Parietal lobe (tissue), 2 donors: ENCODE data around the gene CELF3. TPM values are rescaled to one million over a fixed set of nuclear protein-coding genes. Genes with fewer than 3 reads are reported as not detected.

Source experiments
- small RNA-seq: library from RNA; depleted of rRNA; stranded (forward); fragments of <200 nt; gene quantifications from one replicate; pipeline ENCODE3, GENCODE V24; 2014; ENCODE audit warnings: low replicate concordance
- total RNA-seq: library from RNA; depleted of rRNA; stranded (reverse); fragments of >200 nt; gene quantifications from one replicate; pipeline ENCODE4 v1.2.3, GENCODE V29; 2014

The CELF3 gene
- total RNA-seq, result 71.4 TPM

GRCh38 chr1:151716771-151717631, at the start of gene CELF3:
CELF3 (minus strand) TSS chr1:151716803; CDS start chr1:151716020, 783 bp downstream.

GRCh38 chr1:151762941-151763921, 46.6 kb upstream of the CELF3 start, which contains the start of gene MRPL9:
MRPL9 (minus strand) TSS chr1:151763496; CDS start chr1:151763479, 17 bp downstream.

GRCh38 chr1:151720974-151721787, 4.6 kb upstream of the CELF3 start, which contains the start of gene RIIAD1:
RIIAD1 (plus strand) TSS chr1:151721522; CDS start chr1:151721537, 15 bp downstream.

Small RNAs within 50 kb of the gene (small RNA-seq; reads per million reads assigned to genes)
- gene RNU6-662P, result not detected

Other genes with a start within 250 kb of the CELF3 start
- 5.0 TPM for gene CGN, start 205.4 kb downstream of the CELF3 start, total RNA-seq
- 5.9 TPM for gene TUFT1, start 176.5 kb downstream of the CELF3 start, total RNA-seq
- gene SNX27, start 104.8 kb downstream of the CELF3 start, total RNA-seq, result 117 TPM
- 8.8 TPM for gene RIIAD1, start 4.7 kb upstream of the CELF3 start, total RNA-seq
- 55.4 TPM for gene MRPL9, start 46.7 kb upstream of the CELF3 start, total RNA-seq
- gene TDRKH, start 73.7 kb upstream of the CELF3 start, total RNA-seq, result 28.2 TPM
- gene LINGO4, start 88.6 kb upstream of the CELF3 start, total RNA-seq, result not detected
- not detected for gene RORC, start 115.0 kb upstream of the CELF3 start, total RNA-seq
- not detected for gene C2CD4D, start 123.0 kb upstream of the CELF3 start, total RNA-seq
- not detected for gene THEM5, start 136.9 kb upstream of the CELF3 start, total RNA-seq
- 7.2 TPM for gene THEM4, start 192.7 kb upstream of the CELF3 start, total RNA-seq